ENCODE results near the gene CCDC40. TPM values are rescaled to one million over a fixed set of nuclear protein-coding genes. Genes with fewer than 3 reads are reported as not detected.

CCDC40 gene
- total and polyA plus RNA-seq, 8 donors: 0.61 to 56.2 (median 3.8) TPM

DNA sequence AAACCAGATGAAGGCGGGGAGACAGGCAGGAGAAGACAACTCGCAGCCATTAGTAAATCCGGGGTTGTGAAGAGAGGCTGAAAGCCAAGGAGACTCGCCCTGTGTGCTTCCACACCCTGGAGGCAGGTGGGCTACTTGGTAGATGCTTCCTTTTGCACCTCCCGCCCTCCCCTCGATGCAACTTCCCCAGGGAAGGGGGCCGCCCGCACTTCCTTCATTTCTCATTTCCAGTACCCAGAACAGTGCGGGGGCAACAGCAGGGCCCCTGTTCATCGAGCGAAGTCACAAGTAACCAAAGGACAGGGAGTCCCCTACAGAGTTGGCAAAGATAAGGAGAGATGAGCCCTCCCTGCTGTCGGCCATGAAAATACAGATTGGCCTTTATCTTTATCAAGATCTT, 25.0 kb downstream of the CCDC40 start:
- H3K27me3 ChIP-seq: no peaks in the 10 kb centered on the region
- no peaks in the 10 kb centered on the region for H3K9me3 ChIP-seq
- TF ChIP-seq EP300 (IDR thresholded peaks at IDR 0.05) (no peak), POLR2AphosphoS5 (IDR thresholded peaks at IDR 0.05) (no peak), POLR2A (IDR thresholded peaks at IDR 0.05) (no peak)
- TF ChIP-seq, protein P1, sequence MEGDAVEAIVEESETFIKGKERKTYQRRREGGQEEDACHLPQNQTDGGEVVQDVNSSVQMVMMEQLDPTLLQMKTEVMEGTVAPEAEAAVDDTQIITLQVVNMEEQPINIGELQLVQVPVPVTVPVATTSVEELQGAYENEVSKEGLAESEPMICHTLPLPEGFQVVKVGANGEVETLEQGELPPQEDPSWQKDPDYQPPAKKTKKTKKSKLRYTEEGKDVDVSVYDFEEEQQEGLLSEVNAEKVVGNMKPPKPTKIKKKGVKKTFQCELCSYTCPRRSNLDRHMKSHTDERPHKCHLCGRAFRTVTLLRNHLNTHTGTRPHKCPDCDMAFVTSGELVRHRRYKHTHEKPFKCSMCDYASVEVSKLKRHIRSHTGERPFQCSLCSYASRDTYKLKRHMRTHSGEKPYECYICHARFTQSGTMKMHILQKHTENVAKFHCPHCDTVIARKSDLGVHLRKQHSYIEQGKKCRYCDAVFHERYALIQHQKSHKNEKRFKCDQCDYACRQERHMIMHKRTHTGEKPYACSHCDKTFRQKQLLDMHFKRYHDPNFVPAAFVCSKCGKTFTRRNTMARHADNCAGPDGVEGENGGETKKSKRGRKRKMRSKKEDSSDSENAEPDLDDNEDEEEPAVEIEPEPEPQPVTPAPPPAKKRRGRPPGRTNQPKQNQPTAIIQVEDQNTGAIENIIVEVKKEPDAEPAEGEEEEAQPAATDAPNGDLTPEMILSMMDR (IDR thresholded peaks at IDR 0.05): no peak
- no peak for DNase-seq
- no peak overlapping the region for H3K27ac ChIP-seq
- 79 to 93% (median 89%) methylated on average over 12 of the region's 12 CpGs for WGBS, 5 donors
- intact Hi-C loops (cut with DNase I; ENCODE audit: low total_unique reads): no loop called here
- H3K4me1 ChIP-seq: peaks cover 0 to 17% (median 8%) of the 10 kb centered on the region in 4 donors
- no peak overlapping the region for H3K4me3 ChIP-seq
- H3K36me3 ChIP-seq: peaks cover 3 to 12% (median 6%) of the 10 kb centered on the region in 4 donors

GRCh38 chr17:80063830-80064585, 27.6 kb downstream of the CCDC40 start:
- whole genome bisulfite sequencing, 5 donors: 69 to 82% (median 74%) methylated on average over 17 to 27 of the region's 27 CpGs
- TF ChIP-seq POLR2AphosphoS5 (IDR thresholded peaks at IDR 0.05): peak in 2 of 3 donors; percentile 29 to 35
- TF ChIP-seq EP300 (IDR thresholded peaks at IDR 0.05): no peak
- Histone ChIP-seq H3K4me1 (peaks cover 10 to 28% (median 17%) of the 10 kb centered on the region in 4 donors), H3K9me3 (no peaks in the 10 kb centered on the region), H3K4me3 (no peak overlapping the region), H3K36me3 (peaks cover 0 to 2% (median under 1%) of the 10 kb centered on the region in 4 donors), H3K27ac (peak overlapping the region in 4 of 5 donors; percentile 56 to 75 (median 64)), H3K27me3 (no peaks in the 10 kb centered on the region)
- peak in 1 of 2 donors; percentile 68 for DNase-seq
- intact Hi-C loops (cut with DNase I; ENCODE audit: low total_unique reads): no loop called here

DNA sequence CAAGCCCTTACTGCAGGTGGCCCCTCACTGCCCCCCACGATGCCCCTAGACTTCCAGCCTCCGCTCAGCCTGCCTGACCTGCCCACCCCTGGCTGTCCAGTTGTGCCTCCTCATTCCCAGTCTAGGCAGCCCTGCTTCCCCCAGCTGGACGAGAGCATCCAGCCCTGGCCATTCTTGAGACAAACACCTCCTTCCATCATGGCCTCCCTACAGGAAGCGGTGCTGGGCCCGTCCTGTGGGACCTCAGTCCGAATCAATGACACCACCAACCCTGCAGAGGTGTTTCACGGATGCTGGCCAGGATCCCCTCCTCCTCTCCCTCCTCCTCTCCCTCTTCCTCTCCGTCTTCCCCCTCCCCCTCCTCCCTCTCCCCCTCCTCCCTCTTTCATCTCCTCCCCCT, 28.3 kb downstream of the CCDC40 start:
- no peak for TF ChIP-seq EP300 (IDR thresholded peaks at IDR 0.05)
- TF ChIP-seq, protein P1 (IDR thresholded peaks at IDR 0.05): no peak
- no peak for TF ChIP-seq POLR2A (IDR thresholded peaks at IDR 0.05)
- no peak for TF ChIP-seq POLR2AphosphoS5 (IDR thresholded peaks at IDR 0.05)
- WGBS, 5 donors: 83 to 92% (median 89%) methylated on average over 8 of the region's 8 CpGs
- H3K36me3 ChIP-seq: no peaks in the 10 kb centered on the region
- no peaks in the 10 kb centered on the region for H3K9me3 ChIP-seq
- H3K4me1 ChIP-seq: peaks cover 17 to 35% (median 24%) of the 10 kb centered on the region in 4 donors
- DNase-seq: no peak
- peak overlapping the region in 4 of 5 donors; percentile 56 to 75 (median 64) for H3K27ac ChIP-seq
- no peaks in the 10 kb centered on the region for H3K27me3 ChIP-seq
- intact Hi-C loops (cut with DNase I; ENCODE audit: low total_unique reads): no loop called here
- H3K4me3 ChIP-seq: no peak overlapping the region

DNA sequence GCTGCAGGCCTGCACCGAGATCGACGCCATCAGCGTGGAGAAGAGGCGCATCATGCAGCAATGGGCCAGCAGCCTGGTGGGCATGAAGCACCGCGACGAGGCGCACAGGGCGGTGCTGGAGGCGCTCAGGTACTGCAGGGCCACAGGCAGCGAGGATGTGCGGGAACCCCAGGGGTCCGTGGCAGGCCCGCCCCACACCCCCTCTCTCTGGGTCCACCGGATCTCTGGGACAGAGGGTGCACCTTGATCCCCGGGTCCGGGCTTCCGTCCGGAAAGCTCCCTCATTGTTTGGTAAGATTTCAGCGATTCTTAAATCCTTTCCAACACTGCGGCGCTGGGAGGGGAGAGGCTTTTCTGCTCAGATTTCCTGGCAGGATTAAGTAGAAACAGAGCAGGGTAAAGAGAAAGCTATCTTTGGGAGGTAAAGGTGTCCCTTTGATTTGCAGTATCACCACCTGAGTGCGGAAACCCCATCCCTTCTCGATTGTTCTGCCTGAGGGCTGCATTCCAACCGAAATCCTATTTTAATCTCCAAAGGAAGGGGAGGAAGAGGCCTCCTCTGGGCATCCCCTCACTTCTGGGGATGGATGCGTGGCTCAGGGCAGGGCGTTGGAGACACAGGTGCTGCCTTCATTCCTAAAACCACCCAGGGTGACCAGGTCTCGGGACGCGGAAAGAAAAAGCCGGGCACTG, 29.2 kb downstream of the CCDC40 start:
- Histone ChIP-seq H3K9me3 (no peaks in the 10 kb centered on the region), H3K27ac (no peak overlapping the region), H3K4me1 (peaks cover 26 to 44% (median 33%) of the 10 kb centered on the region in 4 donors), H3K27me3 (no peaks in the 10 kb centered on the region), H3K4me3 (no peak overlapping the region), H3K36me3 (no peaks in the 10 kb centered on the region)
- WGBS, 5 donors: 77 to 92% (median 89%) methylated on average over 23 to 32 of the region's 32 CpGs
- TF ChIP-seq EP300 (IDR thresholded peaks at IDR 0.05): no peak
- TF ChIP-seq, protein P1 (IDR thresholded peaks at IDR 0.05): no peak
- TF ChIP-seq POLR2A (IDR thresholded peaks at IDR 0.05): no peak
- no peak for TF ChIP-seq POLR2AphosphoS5 (IDR thresholded peaks at IDR 0.05)
- no peak for DNase-seq
- intact Hi-C loops (cut with DNase I; ENCODE audit: low total_unique reads): no loop called here

Measured in stomach (tissue), 9 donors.